ENCODE data around the gene PON1.

DNA sequence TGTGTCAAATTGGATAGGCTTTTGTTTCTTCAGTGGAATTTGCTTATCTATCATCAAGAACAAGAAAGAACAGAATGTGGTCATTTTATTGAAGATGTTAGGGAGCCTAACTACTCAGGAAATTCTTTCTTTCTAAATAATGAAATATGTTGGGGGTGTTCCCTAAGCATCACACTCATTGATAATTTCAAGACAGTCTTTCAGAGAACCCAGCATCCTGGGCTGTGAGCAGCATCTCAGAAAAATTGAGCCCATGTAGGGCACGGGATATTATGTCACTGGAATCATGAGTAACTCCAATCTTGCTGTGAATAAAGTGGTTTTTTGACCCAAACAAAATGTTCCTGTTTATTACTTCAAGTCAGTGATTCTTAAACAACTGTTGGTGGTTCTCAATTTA, 27.3 kb downstream of the PON1 start:
- TF ChIP-seq, protein P1, sequence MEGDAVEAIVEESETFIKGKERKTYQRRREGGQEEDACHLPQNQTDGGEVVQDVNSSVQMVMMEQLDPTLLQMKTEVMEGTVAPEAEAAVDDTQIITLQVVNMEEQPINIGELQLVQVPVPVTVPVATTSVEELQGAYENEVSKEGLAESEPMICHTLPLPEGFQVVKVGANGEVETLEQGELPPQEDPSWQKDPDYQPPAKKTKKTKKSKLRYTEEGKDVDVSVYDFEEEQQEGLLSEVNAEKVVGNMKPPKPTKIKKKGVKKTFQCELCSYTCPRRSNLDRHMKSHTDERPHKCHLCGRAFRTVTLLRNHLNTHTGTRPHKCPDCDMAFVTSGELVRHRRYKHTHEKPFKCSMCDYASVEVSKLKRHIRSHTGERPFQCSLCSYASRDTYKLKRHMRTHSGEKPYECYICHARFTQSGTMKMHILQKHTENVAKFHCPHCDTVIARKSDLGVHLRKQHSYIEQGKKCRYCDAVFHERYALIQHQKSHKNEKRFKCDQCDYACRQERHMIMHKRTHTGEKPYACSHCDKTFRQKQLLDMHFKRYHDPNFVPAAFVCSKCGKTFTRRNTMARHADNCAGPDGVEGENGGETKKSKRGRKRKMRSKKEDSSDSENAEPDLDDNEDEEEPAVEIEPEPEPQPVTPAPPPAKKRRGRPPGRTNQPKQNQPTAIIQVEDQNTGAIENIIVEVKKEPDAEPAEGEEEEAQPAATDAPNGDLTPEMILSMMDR (IDR thresholded peaks at IDR 0.05): no peak
- TF ChIP-seq POLR2A (IDR thresholded peaks at IDR 0.05): no peak

All from lower leg skin (tissue), 3 donors.